ENCODE measurements around the gene KCNH8.

Gene KCNH8

DNA sequence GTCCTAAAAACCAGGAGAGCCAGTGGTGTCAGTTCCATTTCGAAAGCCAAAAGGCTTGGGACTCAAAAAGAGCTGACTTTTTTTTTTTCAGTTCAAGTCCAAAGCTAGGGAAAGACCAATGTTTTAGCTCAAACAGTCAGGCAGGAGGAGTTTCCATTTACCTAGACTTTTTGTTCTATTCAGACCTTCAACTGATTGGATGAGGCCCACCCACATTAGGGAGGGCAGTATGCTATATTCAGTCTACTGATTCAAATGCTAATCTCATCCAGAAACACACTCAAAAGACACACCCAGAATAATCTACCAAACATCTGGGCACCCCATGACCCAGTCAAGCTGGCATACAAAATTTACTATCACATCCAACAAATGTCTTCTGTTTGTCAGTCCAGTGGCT, 374.0 kb downstream of the KCNH8 start:
- DNase-seq = no peak

DNA sequence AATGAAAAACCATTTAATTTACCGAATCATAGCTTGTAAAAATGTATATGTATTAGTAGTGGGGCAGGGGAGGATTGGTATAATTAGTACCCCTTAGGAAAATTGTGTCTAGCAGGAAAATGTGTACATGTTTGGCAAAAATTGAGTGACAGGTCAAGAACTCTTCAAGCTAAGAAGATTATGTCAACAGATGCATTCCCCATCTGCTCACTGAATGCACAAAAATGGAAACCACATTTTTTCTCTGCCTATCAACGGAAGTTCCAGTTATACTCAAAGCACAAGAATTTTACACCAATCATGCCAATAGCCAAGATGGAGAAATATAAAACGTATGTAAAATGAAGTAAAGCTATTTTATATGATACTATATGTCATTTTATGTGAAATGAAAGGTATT, 377.8 kb downstream of the KCNH8 start:
- DNase-seq = no peak

DNA sequence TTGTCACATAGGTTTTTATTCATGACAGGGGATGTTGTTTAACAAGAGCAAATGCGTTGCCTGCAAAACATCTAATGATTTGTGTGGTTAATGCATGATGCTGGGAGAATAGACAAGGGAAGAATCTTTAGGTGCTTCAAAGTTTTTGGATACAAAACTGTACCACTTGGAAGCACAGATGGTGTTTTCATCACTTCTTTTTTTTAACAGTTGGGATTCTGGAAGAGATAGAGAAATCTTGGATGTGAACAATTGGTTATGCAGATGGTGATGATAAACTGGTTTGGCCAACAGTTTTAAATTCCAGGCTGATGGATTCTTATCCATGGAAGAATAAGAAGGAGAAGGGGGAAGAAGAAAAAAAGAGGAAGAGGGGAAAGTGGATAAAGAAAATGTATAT, 379.4 kb downstream of the KCNH8 start:
- no peak for DNase-seq

- no peak for DNase-seq
These were observed 383.1 kb downstream of the KCNH8 start for GRCh38 chr3:19531426-19531825.

GRCh38 chr3:19539518-19540392, 391.4 kb downstream of the KCNH8 start:
- DNase-seq = no peak

GRCh38 chr3:19540464-19540863, 392.2 kb downstream of the KCNH8 start:
- DNase-seq = no peak

GRCh38 chr3:19541284-19541683, 393.0 kb downstream of the KCNH8 start:
- no peak for DNase-seq

DNA sequence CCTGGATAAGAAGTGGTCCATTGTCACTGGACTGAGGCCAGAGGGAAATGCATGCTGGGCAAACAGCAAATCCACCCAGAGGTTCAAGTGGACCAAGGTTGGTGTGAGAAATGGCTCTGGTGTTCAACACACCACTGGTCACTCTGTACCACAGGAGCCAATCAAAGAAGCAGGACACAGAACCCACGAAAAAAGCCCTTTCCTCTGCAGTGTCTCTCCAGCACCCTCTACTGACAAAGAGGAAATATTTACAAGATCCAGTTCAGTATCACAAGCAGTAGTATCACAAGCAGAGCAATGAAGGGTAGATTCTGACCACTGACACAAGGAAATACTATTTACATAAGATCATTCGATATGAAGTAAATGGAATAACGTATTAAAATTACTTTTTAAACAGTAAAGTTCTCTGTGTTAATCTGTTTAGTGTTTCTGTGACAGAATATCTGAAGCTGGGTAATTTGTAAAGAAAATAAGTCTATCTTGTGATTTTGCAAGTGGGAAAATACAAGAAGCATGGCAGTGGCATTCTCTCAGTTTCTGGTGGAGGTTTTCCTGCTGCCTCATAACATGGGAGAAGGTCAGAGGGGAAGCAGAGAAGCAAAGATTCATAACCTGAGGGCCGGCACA, 395.0 kb downstream of the KCNH8 start:
- DNase-seq = no peak

- DNase-seq = no peak
These were observed 399.6 kb downstream of the KCNH8 start for GRCh38 chr3:19547665-19548464.

- DNase-seq = no peak
These were observed 411.6 kb downstream of the KCNH8 start for GRCh38 chr3:19559724-19560442.

- DNase-seq = no peak
These were observed 425.3 kb downstream of the KCNH8 start for GRCh38 chr3:19573644-19574043.

- DNase-seq = no peak
These were observed 426.0 kb downstream of the KCNH8 start for GRCh38 chr3:19574268-19574667.

- DNase-seq = no peak
These were observed 428.0 kb downstream of the KCNH8 start for GRCh38 chr3:19576343-19576742.
